ENCODE measurements around the gene PDZD7. TPM values are rescaled to one million over a fixed set of nuclear protein-coding genes. Genes with fewer than 3 reads are reported as not detected.

PDZD7 gene
- total and polyA plus RNA-seq, 5 donors = 0.33 to 0.94 (median 0.76) TPM

GRCh38 chr10:101067356-101068083 is 36.6 kb upstream of the PDZD7 start:
- peak overlapping the region; percentile 83 for H3K4me3 ChIP-seq (ENCODE audit: low read length)
- ATAC-seq (peak; percentile 25 to 45), DNase-seq (peak; percentile 66 to 87 (median 81))
- WGBS = under 1% methylated on average over 43 of the region's 43 CpGs
- H3K9me3 ChIP-seq (ENCODE audit: control insufficient read depth, low read length) = no peaks in the 10 kb centered on the region
- intact Hi-C loops (cut with DNase I) = loop anchor here in 2 of 4 donors (2.0 kb wide), 1 partner anchor 27 kb away; no protein-coding TSS in a partner anchor
- no peaks in the 10 kb centered on the region for H3K27me3 ChIP-seq (ENCODE audit: control insufficient read depth, insufficient read depth)
- H3K4me1 ChIP-seq (ENCODE audit: control insufficient read depth, insufficient read depth, low read length) = peaks cover 14% of the 10 kb centered on the region
- peak overlapping the region; percentile 61 for H3K27ac ChIP-seq (ENCODE audit: low read length)

GRCh38 chr10:101066896-101067355 is 36.0 kb upstream of the PDZD7 start:
- Histone ChIP-seq H3K4me1 (ENCODE audit: control insufficient read depth, insufficient read depth, low read length) (peaks cover 14% of the 10 kb centered on the region), H3K4me3 (ENCODE audit: low read length) (peak overlapping the region; percentile 83), H3K27ac (ENCODE audit: low read length) (peak overlapping the region; percentile 61), H3K9me3 (ENCODE audit: control insufficient read depth, low read length) (no peaks in the 10 kb centered on the region), H3K27me3 (ENCODE audit: control insufficient read depth, insufficient read depth) (no peaks in the 10 kb centered on the region)
- intact Hi-C loops (cut with DNase I) = loop anchor here in 2 of 4 donors (2.0 kb wide), 1 partner anchor 26 kb away; no protein-coding TSS in a partner anchor
- ATAC-seq (peak; percentile 1 to 2), DNase-seq (peak in 2 of 3 donors; percentile 66 to 76)
- under 1% methylated on average over 31 of the region's 31 CpGs for WGBS

GRCh38 chr10:101066146-101066895 is 35.4 kb upstream of the PDZD7 start:
- H3K4me3 ChIP-seq (ENCODE audit: low read length) = peak overlapping the region; percentile 83
- no peaks in the 10 kb centered on the region for H3K27me3 ChIP-seq (ENCODE audit: control insufficient read depth, insufficient read depth)
- no peaks in the 10 kb centered on the region for H3K9me3 ChIP-seq (ENCODE audit: control insufficient read depth, low read length)
- intact Hi-C loops (cut with DNase I) = loop anchor here in 2 of 4 donors (2.0 kb wide), 1 partner anchor 26 kb away; no protein-coding TSS in a partner anchor
- DNase-seq (peak; percentile 91 to 95 (median 95)), ATAC-seq (peak; percentile 76 to 83)
- WGBS = under 1% methylated on average over 49 of the region's 49 CpGs
- H3K27ac ChIP-seq (ENCODE audit: low read length) = peak overlapping the region; percentile 53
- H3K4me1 ChIP-seq (ENCODE audit: control insufficient read depth, insufficient read depth, low read length) = peaks cover 14% of the 10 kb centered on the region

GRCh38 chr10:101065481-101066145 is 34.7 kb upstream of the PDZD7 start:
- peaks cover 14% of the 10 kb centered on the region for H3K4me1 ChIP-seq (ENCODE audit: control insufficient read depth, insufficient read depth, low read length)
- no peaks in the 10 kb centered on the region for H3K9me3 ChIP-seq (ENCODE audit: control insufficient read depth, low read length)
- intact Hi-C loops (cut with DNase I) = loop anchor here in 2 of 4 donors (2.0 kb wide), 1 partner anchor 25 kb away; no protein-coding TSS in a partner anchor
- DNase-seq (no peak), ATAC-seq (no peak)
- H3K4me3 ChIP-seq (ENCODE audit: low read length) = peak overlapping the region; percentile 83
- no peaks in the 10 kb centered on the region for H3K27me3 ChIP-seq (ENCODE audit: control insufficient read depth, insufficient read depth)
- H3K27ac ChIP-seq (ENCODE audit: low read length) = peak overlapping the region; percentile 53
- WGBS = 61% methylated on average over 3 of the region's 3 CpGs

- ATAC-seq (no peak), DNase-seq (no peak)
- WGBS = 85% methylated on average over 9 of the region's 9 CpGs
- no peaks in the 10 kb centered on the region for H3K9me3 ChIP-seq (ENCODE audit: control insufficient read depth, low read length)
- no peaks in the 10 kb centered on the region for H3K27me3 ChIP-seq (ENCODE audit: control insufficient read depth, insufficient read depth)
- H3K4me3 ChIP-seq (ENCODE audit: low read length) = no peak overlapping the region
- no peak overlapping the region for H3K27ac ChIP-seq (ENCODE audit: low read length)
- intact Hi-C loops (cut with DNase I) = no loop called here
- H3K4me1 ChIP-seq (ENCODE audit: control insufficient read depth, insufficient read depth, low read length) = peaks cover 14% of the 10 kb centered on the region
These were observed 33.6 kb upstream of the PDZD7 start for GRCh38 chr10:101064415-101065030.

DNA sequence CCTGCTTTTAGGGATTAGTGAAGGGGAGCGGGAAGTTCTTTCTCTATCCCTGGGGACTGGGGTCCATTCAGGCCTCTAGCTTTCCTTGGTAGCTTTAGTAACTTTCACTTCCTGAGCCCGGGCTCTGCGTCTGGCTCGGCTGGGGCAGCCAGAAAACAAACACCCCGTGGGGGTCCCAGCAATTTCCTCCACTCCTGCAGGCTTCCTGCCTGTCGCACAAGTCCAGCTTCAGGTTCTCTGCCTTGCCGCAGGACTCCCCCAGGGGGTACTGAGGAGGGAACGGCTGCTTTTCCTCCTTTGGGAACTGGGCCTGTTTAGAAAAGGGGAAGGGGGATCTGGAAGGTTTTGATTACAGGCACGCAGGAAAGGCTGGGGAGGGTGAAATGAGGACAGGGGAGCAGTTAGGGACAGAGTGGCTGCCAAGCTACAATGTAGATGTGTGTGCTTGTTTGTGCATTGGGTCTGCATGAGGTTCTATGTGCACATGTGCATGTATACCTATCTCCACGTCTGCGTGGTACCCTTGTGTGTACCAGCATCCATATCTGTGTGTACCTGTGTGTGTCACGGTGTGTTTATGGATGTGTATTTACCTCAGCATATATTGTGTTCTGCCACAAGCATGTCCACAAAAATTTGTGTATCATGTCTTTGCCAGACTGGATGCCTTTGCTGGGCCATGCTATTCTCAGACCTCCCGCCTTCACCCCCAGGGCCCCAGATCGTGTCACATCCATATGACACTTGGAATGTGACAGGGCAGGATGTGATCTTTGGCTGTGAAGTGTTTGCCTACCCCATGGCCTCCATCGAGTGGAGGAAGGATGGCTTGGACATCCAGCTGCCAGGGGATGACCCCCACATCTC is 32.9 kb upstream of the PDZD7 start:
- no peak for DNase-seq
- no peak overlapping the region for H3K4me3 ChIP-seq (ENCODE audit: low read length)
- no peak for ATAC-seq
- H3K4me1 ChIP-seq (ENCODE audit: control insufficient read depth, insufficient read depth, low read length) = peaks cover 14% of the 10 kb centered on the region
- intact Hi-C loops (cut with DNase I) = no loop called here
- H3K27me3 ChIP-seq (ENCODE audit: control insufficient read depth, insufficient read depth) = no peaks in the 10 kb centered on the region
- H3K27ac ChIP-seq (ENCODE audit: low read length) = peak overlapping the region; percentile 99
- 35% methylated on average over 15 of the region's 15 CpGs for WGBS
- H3K9me3 ChIP-seq (ENCODE audit: control insufficient read depth, low read length) = no peaks in the 10 kb centered on the region

DNA sequence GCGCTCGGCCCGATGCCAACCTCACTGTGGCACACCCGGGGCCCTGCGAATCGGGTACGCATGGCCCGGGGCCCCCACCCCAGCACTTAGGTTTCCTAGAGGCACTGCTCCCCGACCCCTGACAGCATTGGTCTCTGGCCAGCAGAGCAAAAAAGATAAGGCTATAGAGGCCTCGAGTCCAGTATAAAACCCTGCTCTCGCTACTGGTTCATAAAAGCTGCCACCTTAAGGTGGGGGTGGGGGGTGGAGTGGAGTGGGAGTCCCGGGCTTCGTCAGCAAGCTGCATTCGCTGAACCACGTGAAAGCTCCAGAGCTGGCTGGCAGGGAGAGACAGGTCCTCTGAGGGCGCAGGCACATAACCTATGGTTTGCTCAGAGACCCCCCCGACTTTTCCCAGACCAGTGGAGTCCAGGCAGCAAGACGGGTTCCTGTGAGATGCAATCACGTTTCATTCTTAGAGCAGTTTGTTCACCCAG is 32.2 kb upstream of the PDZD7 start:
- 16% methylated on average over 19 of the region's 19 CpGs for WGBS
- peak overlapping the region; percentile 73 for H3K4me3 ChIP-seq (ENCODE audit: low read length)
- H3K4me1 ChIP-seq (ENCODE audit: control insufficient read depth, insufficient read depth, low read length) = peaks cover 14% of the 10 kb centered on the region
- H3K27me3 ChIP-seq (ENCODE audit: control insufficient read depth, insufficient read depth) = no peaks in the 10 kb centered on the region
- peak in 1 of 3 donors; percentile 79 for DNase-seq
- intact Hi-C loops (cut with DNase I) = no loop called here
- peak overlapping the region; percentile 99 for H3K27ac ChIP-seq (ENCODE audit: low read length)
- no peaks in the 10 kb centered on the region for H3K9me3 ChIP-seq (ENCODE audit: control insufficient read depth, low read length)
- ATAC-seq = no peak

GRCh38 chr10:101062232-101063049 is 31.5 kb upstream of the PDZD7 start:
- Histone ChIP-seq H3K4me1 (ENCODE audit: control insufficient read depth, insufficient read depth, low read length) (peaks cover 14% of the 10 kb centered on the region), H3K9me3 (ENCODE audit: control insufficient read depth, low read length) (no peaks in the 10 kb centered on the region), H3K27me3 (ENCODE audit: control insufficient read depth, insufficient read depth) (no peaks in the 10 kb centered on the region), H3K4me3 (ENCODE audit: low read length) (peak overlapping the region; percentile 73), H3K27ac (ENCODE audit: low read length) (peak overlapping the region; percentile 99)
- 4% methylated on average over 63 of the region's 63 CpGs for WGBS
- intact Hi-C loops (cut with DNase I) = no loop called here
- DNase-seq = peak; percentile 59 to 88 (median 88)
- peak in 1 of 2 donors; percentile 3 for ATAC-seq

- Histone ChIP-seq H3K4me3 (ENCODE audit: low read length) (peak within 1 kb of the TSS; percentile 73), H3K27me3 (ENCODE audit: control insufficient read depth, insufficient read depth) (no peaks in the 10 kb centered on the region), H3K27ac (ENCODE audit: low read length) (peak within 1 kb of the TSS; percentile 99), H3K9me3 (ENCODE audit: control insufficient read depth, low read length) (no peaks in the 10 kb centered on the region), H3K4me1 (ENCODE audit: control insufficient read depth, insufficient read depth, low read length) (peaks cover 14% of the 10 kb centered on the region)
- peak; percentile 76 to 92 (median 91) for DNase-seq
- peak; percentile 47 to 74 for ATAC-seq
- WGBS = 21% methylated on average over 31 of the region's 31 CpGs
- intact Hi-C loops (cut with DNase I) = no loop called here
These were observed 30.8 kb upstream of the PDZD7 start, which contains the start of gene KAZALD1 for GRCh38 chr10:101061624-101062231. Gene KAZALD1 (plus strand): TSS chr10:101061989. CDS start chr10:101062593, 604 bp downstream.

All from right cardiac atrium (tissue), 5 donors.